Activated CD4-positive, alpha-beta T cell treated with anti-CD3 and anti-CD28 coated beads, Interleukin-2, amount 10 ng/mL, durations not matched to agents 24 days and 14 days (primary cell): ENCODE results near the gene PVALB. TPM values are rescaled to one million over a fixed set of nuclear protein-coding genes. Genes with fewer than 3 reads are reported as not detected.

Experiments used
- DNase-seq: peaks from one replicate; pipeline ENCODE4 v3.0.0; 2022
- H3K27ac Mint-ChIP-seq: one replicate; pipeline ENCODE4 v1.8.0; 2022; ENCODE audit warnings: mild to moderate bottlenecking, mixed read lengths
- H3K27me3 Mint-ChIP-seq: one replicate; pipeline ENCODE4 v1.8.0; 2022; ENCODE audit warnings: mixed read lengths
- H3K36me3 Mint-ChIP-seq: one replicate; pipeline ENCODE4 v1.8.0; 2022; ENCODE audit warnings: low read depth, mild to moderate bottlenecking, mixed read lengths
- H3K4me1 Mint-ChIP-seq: one replicate; pipeline ENCODE4 v1.8.0; 2021; ENCODE audit warnings: mixed read lengths
- H3K4me3 Mint-ChIP-seq: one replicate; pipeline ENCODE4 v1.8.0; 2022; ENCODE audit warnings: mild to moderate bottlenecking, moderate library complexity, mixed read lengths
- H3K9me3 Mint-ChIP-seq: one replicate; pipeline ENCODE4 v1.8.0; 2021; ENCODE audit warnings: mixed read lengths
- intact Hi-C: fragments of 100-400 bp; cut with micrococcal nuclease; formaldehyde crosslinking; loops from one replicate; pipeline ENCODE4 v1.15.1; 2023
- total RNA-seq: library from RNA; stranded (reverse); gene quantifications from 2 replicates; pipeline ENCODE4 v1.2.3, GENCODE V29; 2022

Gene PVALB
- total RNA-seq, 1 donor from 2014 or later, result not detected

DNA sequence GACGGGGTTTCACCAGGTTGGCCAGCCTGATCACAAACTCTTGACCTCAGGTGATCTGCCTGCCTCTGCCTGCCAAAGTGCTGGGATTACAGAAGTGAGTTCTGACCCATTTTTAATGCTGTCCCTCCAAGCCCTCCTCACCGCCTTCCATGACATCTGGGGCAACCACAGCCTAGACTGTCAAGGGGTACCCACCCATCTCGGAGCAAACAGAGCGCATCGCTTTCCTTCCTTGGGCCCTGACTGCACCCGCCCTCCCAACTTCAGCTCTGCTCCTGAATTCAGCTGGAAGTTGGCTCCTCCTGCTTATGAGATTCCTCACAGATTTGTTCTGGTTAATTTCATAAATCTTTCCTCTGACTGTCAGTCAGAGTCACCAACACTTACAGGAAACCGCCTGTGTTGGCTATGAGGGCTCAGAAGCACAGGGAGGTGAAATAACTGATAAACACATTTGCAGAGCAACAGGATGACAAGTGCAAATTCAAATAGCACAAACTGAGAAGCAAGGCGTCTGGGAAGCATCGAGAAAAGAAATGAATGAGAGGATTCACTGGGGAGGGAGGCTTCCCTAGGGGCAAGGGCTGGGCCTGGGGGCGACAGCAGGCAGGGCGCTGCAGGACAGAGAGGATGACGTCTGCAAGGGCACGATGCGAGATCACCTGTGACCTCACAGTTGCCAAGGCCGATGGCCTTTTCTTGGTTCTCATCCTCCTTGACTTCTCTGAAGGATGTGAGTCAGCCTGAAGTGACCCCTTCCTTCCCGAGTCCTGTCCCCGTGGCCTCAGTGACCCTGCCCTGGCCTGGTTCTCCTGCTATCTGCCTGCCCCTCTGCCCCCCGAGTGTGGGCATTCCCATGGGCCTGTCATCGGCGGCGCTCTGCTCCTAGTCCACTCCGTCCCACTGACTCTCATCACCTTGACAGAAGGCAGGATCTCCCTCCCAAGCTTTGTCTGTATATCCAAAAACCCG lies 47.0 kb downstream of the PVALB start:
- H3K36me3 Mint-ChIP-seq, result no peaks in the 10 kb centered on the region
- intact Hi-C loops, result no loop called here
- no peak overlapping the region for H3K4me3 Mint-ChIP-seq
- no peaks in the 10 kb centered on the region for H3K9me3 Mint-ChIP-seq
- H3K27me3 Mint-ChIP-seq, result no peaks in the 10 kb centered on the region
- no peak for DNase-seq
- H3K4me1 Mint-ChIP-seq, result peaks cover 2% of the 10 kb centered on the region
- H3K27ac Mint-ChIP-seq, result no peak overlapping the region

GRCh38 chr22:36768616-36769015 lies 48.2 kb downstream of the PVALB start:
- no peak overlapping the region for H3K27ac Mint-ChIP-seq

DNA sequence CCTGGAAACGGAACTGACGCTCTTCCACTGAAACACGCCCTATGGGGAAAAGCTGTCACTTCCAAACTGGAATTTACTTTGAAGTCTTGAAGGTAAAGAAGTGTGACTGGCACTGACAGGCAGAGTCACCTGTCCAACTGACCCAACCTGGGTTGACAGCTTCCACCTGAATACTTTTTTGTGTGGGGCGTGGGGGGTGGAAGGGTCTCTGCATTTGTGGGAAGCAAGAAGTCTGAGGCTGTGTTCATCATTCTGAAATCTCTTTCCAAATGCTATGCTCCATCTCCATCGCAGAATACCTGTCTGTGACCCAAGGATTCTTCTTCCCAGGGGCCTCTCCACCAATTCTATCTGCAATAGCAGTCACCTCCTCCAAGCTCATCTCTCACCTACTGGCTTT lies 48.7 kb downstream of the PVALB start:
- H3K36me3 Mint-ChIP-seq, result no peaks in the 10 kb centered on the region

More at GRCh38 chr22:36768616-36769015, 48.2 kb downstream of the PVALB start:
- DNase-seq, result no peak
- intact Hi-C loops, result no loop called here
- Mint-ChIP-seq H3K4me3 (no peak overlapping the region), H3K36me3 (no peaks in the 10 kb centered on the region), H3K9me3 (no peaks in the 10 kb centered on the region), H3K27me3 (no peaks in the 10 kb centered on the region), H3K4me1 (peaks cover 2% of the 10 kb centered on the region)

GRCh38 chr22:36767035-36767775 lies 49.6 kb downstream of the PVALB start:
- Mint-ChIP-seq H3K4me3 (no peak overlapping the region), H3K27me3 (no peaks in the 10 kb centered on the region), H3K9me3 (no peaks in the 10 kb centered on the region), H3K36me3 (peaks cover 1% of the 10 kb centered on the region), H3K4me1 (peaks cover 2% of the 10 kb centered on the region), H3K27ac (no peak overlapping the region)
- DNase-seq, result no peak
- intact Hi-C loops, result no loop called here

More for the DNA sequence above, 48.7 kb downstream of the PVALB start:
- intact Hi-C loops, result no loop called here
- Mint-ChIP-seq H3K27ac (no peak overlapping the region), H3K9me3 (no peaks in the 10 kb centered on the region), H3K27me3 (no peaks in the 10 kb centered on the region), H3K4me1 (peaks cover 2% of the 10 kb centered on the region), H3K4me3 (no peak overlapping the region)
- no peak for DNase-seq

- no peak overlapping the region for H3K27ac Mint-ChIP-seq
- no peak for DNase-seq
- no peaks in the 10 kb centered on the region for H3K9me3 Mint-ChIP-seq
- H3K36me3 Mint-ChIP-seq, result peaks cover 1% of the 10 kb centered on the region
- intact Hi-C loops, result no loop called here
- no peaks in the 10 kb centered on the region for H3K27me3 Mint-ChIP-seq
- H3K4me3 Mint-ChIP-seq, result no peak overlapping the region
- peaks cover 2% of the 10 kb centered on the region for H3K4me1 Mint-ChIP-seq
These were observed 50.8 kb downstream of the PVALB start for GRCh38 chr22:36765943-36766450.

- intact Hi-C loops, result no loop called here
- Mint-ChIP-seq H3K4me3 (no peak overlapping the region), H3K4me1 (peaks cover 2% of the 10 kb centered on the region), H3K36me3 (peaks cover 1% of the 10 kb centered on the region), H3K27ac (no peak overlapping the region), H3K27me3 (no peaks in the 10 kb centered on the region), H3K9me3 (no peaks in the 10 kb centered on the region)
- no peak for DNase-seq
These were observed 51.5 kb downstream of the PVALB start for GRCh38 chr22:36765131-36765942.

GRCh38 chr22:36764641-36765040 lies 52.2 kb downstream of the PVALB start:
- peaks cover 1% of the 10 kb centered on the region for H3K36me3 Mint-ChIP-seq
- no peak for DNase-seq
- H3K27me3 Mint-ChIP-seq, result no peaks in the 10 kb centered on the region
- H3K4me1 Mint-ChIP-seq, result peaks cover 2% of the 10 kb centered on the region
- no peak overlapping the region for H3K4me3 Mint-ChIP-seq
- no peaks in the 10 kb centered on the region for H3K9me3 Mint-ChIP-seq
- intact Hi-C loops, result no loop called here
- H3K27ac Mint-ChIP-seq, result no peak overlapping the region

DNA sequence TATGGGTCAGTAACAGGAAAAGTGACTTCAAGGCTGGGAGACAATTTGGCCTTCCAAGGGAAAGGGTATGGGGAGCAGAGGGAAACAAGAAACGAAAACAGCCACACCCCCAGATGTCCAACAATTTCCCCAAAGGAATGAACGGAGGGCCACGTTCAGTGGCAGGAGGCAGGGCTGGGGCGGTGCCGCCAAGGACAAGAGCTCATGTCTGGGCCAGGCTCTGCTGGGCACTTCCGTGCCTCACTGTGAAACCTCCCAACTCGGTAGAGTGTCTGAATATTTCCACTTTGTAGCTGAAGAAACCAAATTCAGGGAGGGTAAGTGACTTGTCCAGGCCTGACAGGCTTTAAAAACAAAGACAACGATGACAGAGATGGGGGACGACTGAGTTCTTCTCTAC lies 52.8 kb downstream of the PVALB start:
- Mint-ChIP-seq H3K4me3 (no peak overlapping the region), H3K9me3 (no peaks in the 10 kb centered on the region), H3K4me1 (peaks cover 2% of the 10 kb centered on the region), H3K27ac (no peak overlapping the region), H3K27me3 (no peaks in the 10 kb centered on the region), H3K36me3 (peaks cover 1% of the 10 kb centered on the region)
- intact Hi-C loops, result no loop called here
- DNase-seq, result no peak

DNA sequence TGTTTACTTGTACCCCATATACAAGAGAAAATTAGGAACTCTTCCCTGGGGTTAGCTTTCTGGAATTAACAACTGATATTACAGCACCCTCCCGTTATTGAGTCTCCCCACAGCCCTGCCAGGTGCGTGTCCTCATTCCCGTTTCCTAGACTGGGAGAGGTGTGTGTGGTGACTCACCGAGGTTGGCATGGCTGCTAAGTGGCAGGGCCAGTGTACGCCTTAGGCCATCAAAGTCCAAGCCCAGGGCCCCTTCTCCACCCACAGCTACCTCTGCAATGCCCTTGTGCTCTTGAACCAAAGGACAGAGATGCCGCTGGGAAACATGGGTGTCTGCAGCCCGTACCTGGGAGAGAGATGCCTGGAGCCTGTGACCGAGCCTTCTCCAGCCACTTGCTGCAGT lies 53.3 kb downstream of the PVALB start:
- Mint-ChIP-seq H3K27me3 (no peaks in the 10 kb centered on the region), H3K4me1 (peaks cover 2% of the 10 kb centered on the region), H3K9me3 (no peaks in the 10 kb centered on the region), H3K36me3 (peaks cover 1% of the 10 kb centered on the region), H3K27ac (no peak overlapping the region), H3K4me3 (no peak overlapping the region)
- intact Hi-C loops, result no loop called here
- DNase-seq, result no peak

DNA sequence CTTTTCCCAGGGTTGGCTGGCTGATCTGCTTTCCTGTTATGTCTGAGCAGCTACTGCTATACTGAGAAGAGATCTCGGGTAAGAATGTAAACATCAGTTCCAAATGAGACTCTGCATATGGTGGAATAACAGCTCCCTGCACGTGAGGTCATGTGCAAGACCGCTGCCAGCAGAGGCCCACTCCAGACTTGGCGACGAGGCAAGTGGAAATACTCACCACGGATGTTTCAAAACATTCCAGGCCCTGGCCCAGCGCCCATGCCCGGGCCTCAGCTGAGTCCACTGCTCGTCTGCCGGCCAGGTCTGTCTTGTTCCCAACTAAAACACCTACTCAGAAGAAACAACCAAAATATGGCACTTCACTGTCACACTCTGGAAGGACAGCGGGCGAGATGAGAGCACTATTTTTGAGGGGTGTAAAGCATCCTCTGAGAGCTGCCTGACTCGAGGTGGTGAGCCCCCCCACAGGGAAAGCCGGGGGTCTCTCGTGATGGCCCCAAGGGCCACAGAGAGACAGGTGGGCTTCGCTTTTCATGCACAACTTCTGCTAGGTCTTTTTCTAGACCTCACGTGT lies 54.1 kb downstream of the PVALB start:
- Mint-ChIP-seq H3K27me3 (no peaks in the 10 kb centered on the region), H3K9me3 (no peaks in the 10 kb centered on the region), H3K36me3 (peaks cover 1% of the 10 kb centered on the region), H3K27ac (no peak overlapping the region), H3K4me3 (no peak overlapping the region), H3K4me1 (peaks cover 2% of the 10 kb centered on the region)
- DNase-seq, result no peak
- intact Hi-C loops, result no loop called here

- no peak overlapping the region for H3K27ac Mint-ChIP-seq
- H3K4me3 Mint-ChIP-seq, result no peak overlapping the region
- intact Hi-C loops, result no loop called here
- H3K9me3 Mint-ChIP-seq, result no peaks in the 10 kb centered on the region
- H3K27me3 Mint-ChIP-seq, result no peaks in the 10 kb centered on the region
- peaks cover 1% of the 10 kb centered on the region for H3K36me3 Mint-ChIP-seq
- no peak for DNase-seq
- peaks cover 2% of the 10 kb centered on the region for H3K4me1 Mint-ChIP-seq
These were observed 55.1 kb downstream of the PVALB start for GRCh38 chr22:36761553-36762240.

- Mint-ChIP-seq H3K27me3 (no peaks in the 10 kb centered on the region), H3K36me3 (peaks cover 1% of the 10 kb centered on the region), H3K27ac (no peak overlapping the region), H3K4me1 (no peaks in the 10 kb centered on the region), H3K9me3 (no peaks in the 10 kb centered on the region), H3K4me3 (no peak overlapping the region)
- intact Hi-C loops, result no loop called here
- no peak for DNase-seq
These were observed 56.0 kb downstream of the PVALB start for GRCh38 chr22:36760786-36761185.
